SHP77 treated with DMSO at 0.1 percent for 48 hours (cell line): Measurements from ENCODE around the gene ELAVL3.
"Not testable (repeated sequence)": the region's sequence is repeated elsewhere in the genome, so short reads cannot be mapped to it uniquely, and the experiment has no call there.

Source experiments
- DNase-seq: peaks from one replicate; lab custom pipeline; 2025; lab: John Stamatoyannopoulos, UW

ELAVL3 gene

GRCh38 chr19:11486661-11487503, 6.0 kb upstream of the ELAVL3 start:
- no peak for DNase-seq

DNA sequence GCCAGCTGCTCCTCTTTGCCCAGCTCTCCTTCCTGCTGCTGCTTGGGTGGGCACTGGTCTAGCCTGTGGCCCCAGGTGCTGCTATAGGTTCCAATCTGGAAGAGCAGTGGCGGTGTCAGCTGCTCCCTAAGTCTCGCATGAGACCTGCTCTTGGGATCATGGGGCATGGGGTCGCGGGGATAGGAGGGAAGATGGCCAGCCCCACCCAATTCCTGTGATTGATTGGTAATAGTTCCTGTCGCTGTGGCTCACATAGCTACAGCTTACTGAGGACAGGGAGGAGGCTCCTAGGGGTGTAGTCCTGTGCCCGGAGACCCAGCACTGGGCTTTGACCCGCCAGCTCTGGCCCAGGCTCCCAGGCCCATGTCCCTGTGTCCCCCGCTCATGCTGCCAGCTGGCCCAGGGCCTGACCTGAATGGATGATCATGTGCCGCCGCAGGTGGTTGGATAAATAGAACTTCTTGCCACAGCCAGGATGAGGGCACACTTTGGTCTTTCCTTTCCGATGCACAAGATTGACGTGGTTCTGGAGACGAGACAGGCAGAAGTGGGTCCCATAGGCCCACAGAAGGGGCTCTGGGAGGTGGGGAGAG, 4.5 kb upstream of the ELAVL3 start:
- no peak for DNase-seq

DNA sequence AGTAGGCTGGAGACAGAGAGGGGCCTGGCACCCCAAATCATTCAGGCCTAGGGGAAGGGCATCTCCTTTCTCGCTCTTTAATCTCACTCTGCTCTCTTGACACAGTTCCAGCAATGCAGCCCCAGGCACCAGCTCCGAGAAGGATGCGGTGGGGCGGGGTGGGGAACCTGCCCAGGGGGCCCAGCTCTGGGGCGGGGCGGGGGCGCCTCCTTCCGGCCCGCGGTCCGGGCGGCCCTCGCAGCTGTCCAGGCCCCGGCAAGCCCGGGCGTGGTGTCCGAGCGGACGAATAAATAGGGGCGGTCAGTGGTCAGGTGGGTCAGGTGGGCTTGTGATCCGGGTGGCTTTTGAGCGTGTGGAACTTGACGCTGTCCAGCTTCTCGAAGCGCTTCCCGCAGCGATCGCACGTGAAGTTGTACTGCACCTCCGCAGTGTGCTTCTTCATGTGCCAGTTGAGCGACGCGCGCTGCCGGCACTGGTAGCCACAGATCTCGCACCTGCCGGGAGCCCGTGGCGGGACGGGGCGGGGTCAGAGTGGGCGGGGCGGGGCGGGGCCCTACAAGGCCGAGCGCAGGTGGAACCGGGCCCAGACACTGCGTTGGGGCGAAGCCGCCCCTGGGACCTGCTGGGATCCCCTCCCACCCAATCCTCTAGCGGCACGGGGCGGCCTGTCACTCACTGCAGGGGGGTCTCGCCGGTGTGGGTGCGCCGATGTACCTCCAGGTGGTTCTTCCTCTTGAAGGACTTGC, 2.7 kb upstream of the ELAVL3 start:
- DNase-seq = no peak

DNA sequence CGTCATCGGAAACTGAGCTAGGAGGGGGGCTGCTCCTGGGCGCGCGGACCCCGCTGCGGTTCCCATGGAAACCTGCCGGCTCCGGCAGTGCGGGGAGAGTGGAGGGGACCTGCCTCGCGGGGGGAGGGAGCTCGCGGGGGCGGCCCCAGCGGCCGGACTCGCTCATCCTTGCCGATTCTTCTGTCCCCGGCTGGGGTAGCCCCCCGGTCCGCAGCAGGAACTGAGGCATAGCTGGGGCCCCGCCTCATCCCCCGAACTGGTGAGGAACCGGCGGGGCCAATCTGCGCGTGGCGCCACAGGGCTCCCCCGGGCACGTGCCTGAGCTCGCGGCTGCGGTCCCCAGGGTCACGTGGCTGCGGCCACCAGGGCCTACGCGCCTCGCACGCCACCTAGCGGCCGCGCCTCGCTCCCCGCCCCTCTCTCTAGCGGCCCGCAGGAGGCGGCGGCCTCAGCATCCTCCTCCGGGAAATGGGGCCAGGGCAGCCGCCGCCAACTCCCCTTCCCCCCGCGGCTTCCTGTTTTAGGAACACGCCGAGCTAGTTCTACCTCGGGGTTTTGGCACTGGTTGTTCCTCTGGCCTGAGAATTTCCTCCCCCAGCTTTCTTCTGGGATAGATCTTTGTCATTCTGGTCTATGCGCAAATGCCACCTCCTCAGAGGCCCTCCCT, 1.7 kb upstream of the ELAVL3 start:
- peak; percentile 59 for DNase-seq

- DNase-seq = peak; percentile 88
Observed at GRCh38 chr19:11481534-11482383, 913 bp upstream of the ELAVL3 start.

DNA sequence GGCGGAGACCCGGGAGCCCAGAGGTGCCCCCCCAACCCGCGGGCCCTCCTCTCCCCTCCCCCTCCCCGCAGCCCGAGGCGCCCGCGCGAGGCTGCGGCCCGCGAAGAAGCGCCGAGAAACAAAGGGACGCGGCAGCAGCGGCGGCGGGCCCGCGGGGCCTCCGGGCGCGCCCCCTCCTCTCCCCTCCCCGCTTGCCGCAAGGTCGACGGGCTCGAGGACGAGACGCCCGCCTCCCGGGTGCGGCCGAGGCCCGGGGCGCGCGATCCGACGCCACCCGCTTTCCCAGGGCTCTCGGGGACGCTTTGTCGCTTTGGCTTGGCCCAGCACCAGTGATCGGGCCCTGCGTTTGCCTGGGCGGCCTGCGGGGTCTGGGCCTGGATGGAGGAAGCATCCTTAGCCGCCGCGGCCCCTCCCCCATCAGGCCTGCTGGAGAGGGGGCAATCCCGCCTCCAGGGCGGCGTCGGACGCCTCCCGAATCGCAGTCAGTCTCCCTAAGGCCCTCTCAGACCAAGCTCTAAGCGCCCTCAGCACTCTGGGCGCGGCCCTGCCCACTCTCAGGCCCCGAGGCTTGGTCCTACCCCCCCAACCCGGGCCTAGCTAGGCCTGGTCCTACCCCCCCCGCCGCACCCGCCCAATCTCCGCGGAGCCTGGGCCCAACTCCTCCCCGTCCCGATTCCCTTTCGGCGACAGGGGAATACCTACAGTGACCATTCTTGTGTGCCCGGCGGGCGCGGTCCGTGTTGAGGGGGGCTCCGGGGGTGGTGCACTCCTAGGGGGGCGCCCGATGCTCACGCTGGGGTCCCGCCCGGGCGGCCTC, 740 bp downstream of the ELAVL3 start:
- no peak for DNase-seq

DNA sequence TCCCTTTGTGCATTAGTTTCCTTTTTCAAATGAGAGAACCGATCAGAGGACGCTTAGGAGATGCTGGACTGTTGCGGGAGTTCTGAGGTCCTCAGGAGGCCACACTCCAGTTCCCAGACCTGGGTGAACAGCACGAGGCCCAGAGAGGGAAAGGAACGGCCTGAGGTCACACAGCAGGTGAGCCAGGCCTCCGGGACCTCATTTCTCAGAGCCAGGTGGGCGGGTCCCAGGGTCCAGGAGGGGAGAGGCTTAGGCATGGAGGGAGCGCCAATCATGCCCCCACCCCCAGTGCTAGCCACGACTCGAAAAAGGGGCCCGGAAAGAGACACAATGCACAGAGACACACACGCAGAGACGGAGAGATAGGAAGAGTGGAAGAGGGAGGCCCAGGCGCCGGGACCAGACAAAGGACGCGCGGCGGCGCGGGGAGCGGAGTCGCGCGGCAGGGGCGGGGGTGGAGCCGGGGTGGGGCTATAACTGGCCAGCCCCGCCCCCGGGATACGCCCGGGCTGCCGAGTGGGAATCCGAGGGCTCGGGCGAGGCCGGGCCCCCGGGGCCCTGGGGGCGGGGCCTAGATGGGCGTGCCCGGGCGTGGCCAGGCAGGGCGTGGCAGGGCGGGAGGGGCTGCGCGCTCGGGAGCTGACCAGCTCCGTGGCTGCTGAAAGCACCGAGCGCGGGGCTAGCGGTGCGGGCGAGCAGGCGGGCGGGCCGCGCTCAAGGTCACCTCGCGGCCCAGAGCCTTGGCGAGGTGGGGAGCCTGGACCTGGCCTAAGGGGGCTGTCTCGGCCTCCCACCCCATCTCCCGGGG, 1.6 kb downstream of the ELAVL3 start:
- DNase-seq = peak; percentile 47

- no peak for DNase-seq
Observed at GRCh38 chr19:11478167-11479089, 2.4 kb downstream of the ELAVL3 start.

DNA sequence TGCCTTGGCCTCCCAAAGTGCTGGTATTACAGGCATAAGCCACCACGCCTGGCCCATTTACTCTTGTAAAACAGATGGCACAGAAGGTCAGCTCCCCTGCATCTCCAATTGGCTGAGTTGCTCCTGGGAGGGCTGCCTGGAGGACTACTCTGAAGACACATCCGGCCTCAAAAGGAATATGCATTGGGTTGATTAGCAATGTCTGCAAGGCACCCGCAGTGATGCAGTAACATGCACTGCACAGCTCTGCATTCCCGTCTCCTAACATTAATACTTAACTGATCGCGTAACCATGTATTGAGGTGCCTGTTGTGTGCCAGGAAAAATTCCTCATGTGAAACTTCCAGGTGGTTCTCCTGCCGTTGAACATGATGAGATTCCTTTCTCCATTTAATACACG, 5.0 kb downstream of the ELAVL3 start:
- DNase-seq = no peak

- not testable (repeated sequence) for DNase-seq
Observed at GRCh38 chr19:11475343-11475742, 5.5 kb downstream of the ELAVL3 start.

DNA sequence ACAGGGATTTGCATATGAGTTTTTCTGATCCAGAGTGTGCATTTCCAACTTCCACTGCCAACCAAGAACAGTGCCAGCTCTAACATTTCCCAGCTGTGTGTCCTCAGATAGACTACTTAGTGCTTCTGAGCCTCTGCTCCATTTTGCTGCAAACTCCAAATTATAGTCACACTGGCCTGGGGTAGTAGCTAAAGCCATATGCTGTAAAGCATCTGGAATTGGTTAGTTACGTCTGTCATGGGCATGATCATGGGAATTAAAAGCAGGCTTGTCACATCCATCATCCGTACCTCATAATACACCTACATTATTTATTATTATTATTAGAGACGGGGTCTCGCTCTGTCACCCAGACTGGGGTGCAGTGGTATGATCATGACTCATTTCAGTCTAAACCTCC, 7.1 kb downstream of the ELAVL3 start:
- no peak for DNase-seq

DNA sequence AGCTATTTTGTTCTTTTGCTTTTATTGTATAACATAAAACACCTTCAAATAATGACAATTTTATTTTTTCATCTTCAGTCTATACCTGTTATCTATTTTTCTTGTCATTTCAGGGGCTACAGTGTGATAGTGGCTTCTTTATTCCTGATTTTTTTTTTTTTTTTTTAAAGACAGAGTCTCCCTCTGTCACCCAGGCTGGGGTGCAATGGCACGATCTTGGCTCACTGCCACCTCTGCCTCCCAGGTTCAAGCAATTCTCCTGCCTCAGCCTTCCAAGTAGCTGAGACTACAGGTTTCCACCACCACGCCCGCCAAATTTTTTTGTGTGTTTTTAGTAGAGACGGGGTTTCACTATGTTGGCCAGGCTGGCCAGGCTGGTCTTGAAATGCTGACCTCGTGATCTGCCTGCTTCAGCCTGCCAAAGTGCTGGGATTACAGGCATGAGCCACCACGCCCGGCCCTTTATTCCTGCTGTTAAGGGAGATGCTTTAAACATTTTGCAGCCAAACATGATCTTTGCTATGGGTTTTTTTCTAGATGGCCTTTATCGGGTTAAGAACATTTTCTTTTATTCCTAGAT, 12.5 kb downstream of the ELAVL3 start:
- DNase-seq = not testable (repeated sequence)

DNA sequence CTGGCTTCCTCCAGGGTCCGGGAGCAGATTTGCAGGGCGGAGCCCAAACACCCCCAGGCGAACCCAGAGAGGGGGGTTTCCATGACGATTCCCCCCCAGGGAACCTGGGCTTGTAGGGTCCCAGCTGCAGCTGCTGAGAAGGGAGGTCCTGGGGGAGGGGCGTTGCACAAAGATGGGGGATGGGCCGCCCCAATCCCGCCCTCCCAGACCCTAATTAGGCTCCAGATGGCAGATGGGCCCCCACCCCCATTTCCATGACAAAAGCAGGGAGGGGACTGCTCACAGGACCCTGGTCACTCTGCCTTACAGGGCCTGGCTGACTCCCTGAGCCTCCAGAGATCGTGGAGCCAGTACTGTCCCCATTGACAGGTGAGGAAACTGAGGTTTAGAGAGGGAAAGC, 15.2 kb downstream of the ELAVL3 start:
- DNase-seq = no peak

- DNase-seq = no peak
Observed at GRCh38 chr19:11464333-11465265, 16.2 kb downstream of the ELAVL3 start.

- no peak for DNase-seq
Observed at GRCh38 chr19:11463391-11463790, 17.5 kb downstream of the ELAVL3 start.

DNA sequence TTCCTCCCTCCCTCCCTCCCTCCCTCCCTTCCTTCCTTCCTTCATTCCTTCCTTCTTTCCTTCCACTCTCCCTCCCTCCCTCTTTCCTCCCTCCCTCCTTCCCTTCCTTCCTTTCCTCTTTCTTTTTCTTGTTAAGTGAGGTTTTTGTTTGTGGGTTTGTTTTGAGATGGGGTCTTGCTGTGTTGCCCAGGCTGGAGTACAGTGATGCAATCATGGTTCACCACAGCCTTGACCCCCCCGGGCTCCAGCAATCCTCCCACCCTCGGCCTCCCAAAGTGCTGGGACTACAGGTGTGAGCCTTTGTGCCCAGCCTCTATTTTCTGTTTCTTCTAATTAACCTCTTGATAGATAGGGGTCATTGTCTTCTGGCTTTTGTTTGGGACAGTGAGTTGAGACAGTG, 19.4 kb downstream of the ELAVL3 start:
- no peak for DNase-seq

- no peak for DNase-seq
Observed at GRCh38 chr19:11460207-11460606, 20.6 kb downstream of the ELAVL3 start.
